Kidney glomerular epithelial cell (primary cell): ENCODE measurements around the gene PLEKHN1.
"Not testable (repeated sequence)": the region's sequence is repeated elsewhere in the genome, so short reads cannot be mapped to it uniquely, and the experiment has no call there.

Experiments
- DNase-seq: peaks from one replicate; lab custom pipeline; 2025; lab: John Stamatoyannopoulos, UW

Gene PLEKHN1

DNA sequence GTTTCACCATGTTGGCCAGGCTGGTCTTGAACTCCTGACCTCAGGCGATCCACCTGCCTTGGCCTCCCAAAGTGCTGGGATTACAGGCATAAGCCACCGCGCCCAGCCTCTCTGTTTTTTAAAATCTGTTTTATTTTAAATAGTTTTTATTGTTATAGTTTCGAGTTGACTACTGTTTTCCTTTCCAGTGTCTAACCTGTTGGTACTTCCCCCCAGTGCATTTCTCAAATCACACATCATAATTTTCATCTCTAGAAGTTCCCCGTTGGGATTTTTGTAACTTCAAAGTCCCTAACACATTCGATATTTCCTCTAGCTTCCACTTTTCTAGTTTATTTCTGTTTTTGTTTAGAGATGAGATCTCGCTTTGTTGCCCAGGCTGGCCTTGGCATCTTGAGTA is 26.1 kb downstream of the PLEKHN1 start:
- DNase-seq: no peak

DNA sequence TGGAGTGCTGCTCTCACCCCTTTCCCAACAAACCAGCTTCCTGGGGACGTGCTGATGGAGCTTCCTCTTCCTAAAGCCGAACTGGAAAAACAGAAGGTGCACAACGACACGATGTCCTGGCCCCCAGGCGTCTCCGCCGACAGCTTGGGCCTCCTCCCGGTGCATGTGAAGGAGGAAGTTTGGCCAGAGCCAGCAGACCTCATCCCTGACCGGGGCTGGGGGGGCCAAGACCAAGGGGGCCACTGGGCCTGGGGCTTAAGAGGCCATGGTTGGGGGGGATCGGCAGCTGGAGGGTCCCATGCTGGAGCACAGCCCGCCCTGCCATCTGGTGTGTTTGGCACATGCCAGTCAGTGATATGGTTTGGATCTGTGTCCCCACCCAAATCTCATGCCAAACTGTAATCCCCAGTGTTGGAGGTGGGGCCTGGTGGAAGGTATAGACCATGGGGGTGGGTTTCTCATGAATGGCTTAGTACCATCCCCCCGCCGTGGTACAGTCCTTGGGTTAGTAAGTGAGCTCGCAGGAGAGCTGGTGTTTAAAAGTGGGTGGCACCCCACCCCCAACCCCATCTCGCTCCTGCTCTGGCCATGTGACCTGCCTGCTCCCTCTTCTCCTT is 27.2 kb downstream of the PLEKHN1 start:
- DNase-seq: no peak

DNA sequence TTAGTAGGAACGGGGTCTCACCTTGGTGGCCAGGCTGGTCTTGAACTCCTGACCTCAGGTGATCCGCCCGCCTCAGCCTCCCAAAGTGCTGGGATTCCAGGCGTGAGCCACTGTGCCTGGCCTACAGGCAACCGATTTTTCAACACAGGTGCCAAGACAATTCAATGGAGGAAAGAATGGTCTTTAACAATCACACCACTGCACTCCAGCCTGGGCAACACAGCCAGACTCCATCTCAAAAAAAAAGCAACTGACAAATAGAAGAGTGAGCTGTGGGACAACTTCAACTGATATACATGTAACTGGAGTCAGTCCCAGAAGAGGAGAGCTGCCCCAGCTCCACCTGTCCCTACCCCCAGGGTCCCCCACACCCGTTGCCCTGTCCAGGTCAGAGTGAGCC is 28.3 kb downstream of the PLEKHN1 start:
- DNase-seq: not testable (repeated sequence)

DNA sequence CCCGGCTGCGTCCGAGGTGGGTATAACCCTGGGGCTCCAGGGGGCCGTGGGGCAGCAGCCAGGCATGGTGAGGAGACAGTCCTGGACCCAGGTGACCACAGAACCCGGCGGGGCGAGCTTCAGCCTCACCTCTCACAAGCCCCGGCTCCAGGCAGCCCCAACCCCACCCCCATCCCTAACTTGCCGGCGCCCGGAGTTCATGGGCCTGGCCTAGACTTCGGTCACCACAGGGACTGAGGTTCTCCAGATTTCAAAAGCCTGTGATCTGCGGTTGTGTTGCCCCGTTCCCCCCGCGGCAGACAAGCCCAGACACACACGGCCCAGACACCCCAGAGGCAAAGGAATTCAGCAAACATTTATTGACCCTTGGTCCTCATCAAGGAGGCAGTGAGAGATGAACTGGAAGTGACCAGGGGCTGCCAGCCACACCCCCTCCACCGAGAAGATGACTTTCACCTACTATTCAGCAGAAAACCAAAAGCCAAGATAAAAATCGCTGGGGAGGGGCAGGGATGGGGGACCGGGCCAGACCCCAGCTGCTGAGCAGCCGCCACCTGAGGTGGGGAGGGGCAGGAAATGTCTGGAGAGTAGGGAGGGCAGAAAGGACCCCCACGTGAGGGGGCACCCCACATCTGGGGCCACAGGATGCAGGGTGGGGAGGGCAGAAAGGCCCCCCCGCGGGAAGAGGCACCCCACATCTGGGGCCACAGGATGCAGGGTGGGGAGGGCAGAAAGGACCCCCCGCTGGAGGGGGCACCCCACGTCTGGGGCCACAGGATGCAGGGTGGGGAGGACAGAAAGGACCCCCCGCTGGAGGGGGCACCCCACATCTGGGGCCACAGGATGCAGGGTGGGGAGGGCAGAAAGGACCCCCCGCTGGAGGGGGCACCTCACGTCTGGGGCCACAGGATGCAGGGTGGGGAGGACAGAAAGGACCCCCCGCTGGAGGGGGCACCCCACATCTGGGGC is 29.7 kb downstream of the PLEKHN1 start:
- DNase-seq: no peak

DNA sequence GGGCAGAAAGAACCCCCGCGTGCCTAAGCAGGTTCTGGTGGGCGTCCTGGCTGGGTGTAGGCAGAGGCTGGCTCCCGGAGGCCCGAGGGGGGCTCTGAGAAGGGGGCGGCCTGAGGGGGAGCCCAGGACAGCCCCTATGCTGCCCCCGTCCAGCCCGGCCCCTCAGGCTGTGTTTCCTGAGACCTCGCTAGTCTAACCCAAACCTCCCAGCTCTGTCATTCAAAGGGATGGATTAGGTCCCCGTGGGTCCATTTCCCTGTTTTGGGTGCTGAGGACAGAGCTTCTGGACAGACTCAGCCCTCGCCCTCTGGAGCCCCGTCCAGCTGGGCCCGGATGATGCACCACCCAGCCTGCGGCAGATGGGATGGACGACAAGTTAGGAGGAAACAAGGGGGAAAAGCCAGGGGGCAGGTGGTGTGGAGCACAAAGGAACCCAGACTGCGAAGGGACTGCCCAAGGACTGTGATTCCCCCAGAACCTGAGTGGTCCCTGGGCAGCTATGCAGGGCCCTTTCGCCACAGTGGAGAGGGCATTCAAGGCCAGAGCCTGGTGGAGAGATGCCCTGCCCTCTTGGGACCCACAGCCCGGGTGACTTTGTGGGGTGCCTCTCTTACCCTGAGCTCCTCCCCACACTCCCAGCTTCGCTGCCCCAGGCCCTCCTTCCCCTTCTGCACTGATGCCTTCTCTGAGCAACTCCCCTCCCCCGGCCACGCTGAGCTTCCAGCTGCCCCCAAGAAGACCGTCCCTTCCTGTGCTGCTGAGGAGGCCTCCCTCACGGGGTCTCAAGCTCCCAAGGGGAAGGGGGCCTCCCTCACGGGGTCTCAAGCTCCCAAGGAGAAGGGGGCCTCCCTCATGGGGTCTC is 30.8 kb downstream of the PLEKHN1 start:
- no peak for DNase-seq

DNA sequence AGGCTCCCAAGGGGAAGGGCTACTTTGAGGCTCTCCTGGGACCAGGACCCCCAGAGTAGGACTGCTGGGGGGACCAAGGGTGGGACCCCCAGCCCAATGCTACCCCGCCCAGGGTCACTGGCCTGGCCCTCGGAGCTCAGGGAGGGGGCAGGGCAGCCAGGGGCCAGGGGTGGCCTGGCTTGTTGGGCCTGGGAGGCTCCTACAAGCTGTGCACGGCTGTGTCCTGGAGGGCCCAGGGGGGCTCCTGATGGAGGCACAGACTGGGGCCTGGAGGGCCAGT is 31.4 kb downstream of the PLEKHN1 start:
- DNase-seq: no peak

DNA sequence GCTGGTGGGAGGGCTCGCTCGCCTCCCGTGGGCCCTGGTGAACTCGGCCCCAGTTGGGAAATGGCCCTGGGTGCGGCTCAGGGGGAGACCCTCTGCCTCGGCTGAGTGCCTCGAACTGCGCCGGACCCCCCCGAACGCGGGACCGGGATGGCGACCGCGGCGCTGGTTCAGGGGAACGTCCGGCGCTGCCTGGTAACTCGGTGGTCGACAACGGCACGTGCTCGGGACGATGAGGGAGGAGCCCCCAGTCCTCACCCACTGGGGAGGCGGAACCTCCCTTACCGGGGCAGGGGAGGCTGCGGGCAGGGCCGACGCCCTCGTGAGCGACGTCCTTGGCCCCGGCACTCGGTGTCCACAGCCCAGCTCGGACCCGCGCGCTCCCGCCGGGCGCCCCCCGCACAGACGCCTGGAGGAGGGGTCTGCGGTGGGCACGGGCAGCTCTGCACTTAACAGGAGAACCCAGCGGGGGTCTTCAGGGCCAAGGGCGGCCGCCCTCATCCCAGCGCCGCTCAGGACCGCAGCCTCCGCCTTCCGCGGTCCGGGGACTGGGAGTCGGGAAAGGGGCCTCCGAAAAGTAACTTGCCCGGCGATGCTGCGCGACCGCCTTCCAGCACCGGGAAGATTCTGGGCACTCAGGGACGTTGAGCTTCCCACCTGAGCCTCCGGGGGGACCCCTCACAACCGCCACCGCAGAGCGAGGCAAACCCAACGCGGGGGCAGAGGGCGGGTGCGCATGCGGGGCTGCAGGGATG is 31.9 kb downstream of the PLEKHN1 start:
- DNase-seq: no peak

DNA sequence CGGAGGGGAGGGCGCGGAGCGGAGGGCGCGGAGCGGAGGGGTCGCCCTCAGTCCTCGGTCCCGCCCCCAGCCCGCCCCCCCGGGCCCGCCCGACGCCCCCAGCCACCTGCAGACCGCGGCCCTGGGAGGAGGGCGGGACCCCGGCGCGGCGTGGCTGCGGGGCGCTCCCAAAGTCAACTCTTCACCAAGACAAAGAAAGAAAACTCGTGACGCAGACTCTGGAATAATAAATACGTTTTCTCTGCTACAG is 32.4 kb downstream of the PLEKHN1 start:
- DNase-seq: no peak

DNA sequence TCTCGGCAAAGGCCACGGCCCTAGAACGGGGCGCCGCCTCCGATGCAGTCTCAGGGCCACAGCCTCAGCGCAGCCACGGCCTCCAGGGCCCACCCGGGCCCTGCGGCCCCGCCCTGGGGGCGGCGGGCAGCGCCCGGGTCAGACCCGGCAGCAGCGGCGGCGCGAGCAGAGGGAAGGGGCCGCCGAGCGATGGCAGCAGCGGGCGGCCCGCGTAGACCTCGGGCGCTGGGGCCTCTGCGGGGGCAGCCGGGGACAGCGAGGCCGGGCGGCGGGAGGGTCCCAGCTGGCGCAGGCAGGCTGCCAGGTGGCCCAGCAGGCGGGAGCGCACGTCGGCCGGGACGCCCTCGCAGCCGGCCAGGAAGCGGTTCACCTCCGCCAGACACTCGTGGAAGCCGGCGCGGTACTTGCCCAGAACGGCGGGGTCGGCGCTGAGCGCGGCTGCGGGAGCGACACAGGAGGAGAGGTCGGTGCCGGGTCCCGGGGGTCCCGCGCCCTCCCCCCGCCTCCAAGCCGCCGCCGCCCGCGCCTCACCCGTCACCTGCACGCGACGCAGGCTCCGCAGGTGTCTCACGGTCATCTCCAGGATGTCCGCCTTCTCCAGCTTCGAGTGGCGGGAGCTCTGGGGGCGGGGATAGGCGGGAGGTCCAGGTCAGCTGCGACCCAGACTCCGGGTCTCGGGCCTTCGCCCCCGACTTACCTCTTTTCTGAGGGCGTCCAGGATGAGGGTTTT is 32.9 kb downstream of the PLEKHN1 start:
- DNase-seq: no peak

DNA sequence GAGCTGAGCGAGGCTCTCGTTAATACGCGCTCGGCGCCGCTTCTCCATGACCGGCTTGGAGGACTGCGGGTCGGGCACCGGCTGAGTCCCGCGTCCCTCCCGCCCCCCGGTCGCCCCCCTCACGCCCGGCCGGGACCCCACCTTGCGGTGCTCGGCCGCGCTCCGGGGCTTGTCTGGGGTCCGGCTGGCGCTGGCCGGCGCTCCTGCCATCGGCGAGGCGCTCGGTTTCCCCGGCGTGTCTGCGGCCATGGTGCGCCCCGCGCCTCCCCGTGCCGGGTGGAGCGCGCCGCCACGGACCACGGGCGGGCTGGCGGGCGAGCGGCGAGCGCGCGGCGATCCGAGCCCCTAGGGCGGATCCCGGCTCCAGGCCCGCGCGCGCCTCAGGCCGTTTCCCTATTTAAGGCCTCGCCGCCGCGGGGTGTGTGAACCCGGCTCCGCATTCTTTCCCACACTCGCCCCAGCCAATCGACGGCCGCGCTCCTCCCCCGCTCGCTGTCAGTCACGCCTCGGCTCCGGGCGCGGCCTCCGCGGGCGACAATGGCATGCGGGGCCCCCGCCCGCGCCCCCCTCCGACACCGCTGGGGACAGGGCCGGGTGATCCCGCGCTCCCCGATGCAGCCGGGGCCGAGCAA is 33.6 kb downstream of the PLEKHN1 start, which contains the start of gene HES4:
TSS of gene HES4 (minus strand) at position 373 of the 632 bp plus-strand sequence. CDS start at position 249, 124 bp downstream.
- peak; percentile 65 for DNase-seq

DNA sequence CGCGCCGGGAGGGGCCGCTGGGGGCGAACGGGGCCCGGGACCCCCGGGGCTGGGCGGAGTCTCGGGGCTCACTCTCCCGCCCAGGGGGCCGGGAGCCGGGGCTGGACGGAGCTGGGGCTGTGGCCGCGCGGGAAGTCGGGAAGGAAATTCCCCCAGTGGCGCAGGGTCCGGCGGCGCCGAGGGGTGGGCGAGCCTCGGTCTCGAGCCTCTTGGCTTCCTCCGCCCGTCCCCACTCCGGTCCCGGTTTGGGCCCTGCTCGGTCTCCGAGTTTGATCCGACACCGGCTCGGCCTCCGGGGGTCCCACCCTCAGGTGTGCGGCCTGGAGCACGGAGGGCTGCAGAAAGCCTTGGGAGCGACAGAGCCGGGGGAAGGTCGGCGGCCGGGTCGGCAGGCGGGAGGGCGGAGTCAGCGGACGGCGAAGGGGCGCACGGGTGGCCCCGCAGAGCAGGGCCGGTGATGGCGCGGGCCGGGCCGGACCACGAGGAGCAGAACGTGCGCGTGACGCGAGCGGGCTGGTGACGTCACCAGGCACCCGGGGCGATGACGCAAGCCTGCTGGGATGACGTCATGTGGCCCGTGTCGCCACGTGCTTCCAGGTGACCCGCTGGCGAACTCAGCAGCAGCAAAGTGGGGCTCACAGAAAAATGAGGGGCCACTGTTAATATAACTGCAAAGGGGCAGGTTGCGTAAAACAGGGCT is 34.2 kb downstream of the PLEKHN1 start:
- peak; percentile 64 for DNase-seq

DNA sequence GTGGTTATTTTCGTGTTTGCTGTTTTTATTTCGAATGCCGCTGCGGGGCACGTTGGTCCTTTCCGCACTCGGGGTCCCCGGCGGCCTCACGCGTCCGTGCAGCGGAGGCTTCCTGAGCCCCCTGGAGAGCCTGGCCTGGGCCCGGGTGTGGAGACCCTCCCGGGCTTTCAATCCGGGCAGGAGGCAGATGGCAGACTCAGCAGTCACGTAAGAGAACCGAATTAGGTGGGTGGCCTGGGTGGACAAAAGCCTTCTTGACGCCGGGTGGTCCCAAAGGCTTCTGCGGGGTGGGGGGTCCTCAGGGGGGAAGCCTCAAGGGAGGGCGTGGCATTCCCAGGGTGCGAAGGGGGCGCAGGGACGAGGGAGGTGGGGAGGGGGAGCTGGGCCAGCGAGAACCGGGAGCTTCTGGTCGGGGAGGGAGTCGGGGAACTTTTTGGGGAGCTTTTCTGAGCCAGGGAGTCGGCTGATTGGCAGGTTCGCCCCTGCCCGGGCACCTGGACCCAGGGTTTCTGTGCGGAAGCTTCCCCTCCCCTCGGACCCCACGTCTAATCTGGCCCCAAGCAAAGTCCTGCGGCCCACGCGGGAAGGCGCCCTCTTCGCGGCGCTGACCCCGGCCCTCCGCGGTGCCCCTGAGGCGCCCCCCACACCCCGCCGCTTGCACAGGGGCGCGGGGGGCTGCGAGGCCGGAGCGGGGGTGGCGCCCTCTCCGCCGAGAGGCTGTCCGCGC is 34.9 kb downstream of the PLEKHN1 start:
- no peak for DNase-seq

DNA sequence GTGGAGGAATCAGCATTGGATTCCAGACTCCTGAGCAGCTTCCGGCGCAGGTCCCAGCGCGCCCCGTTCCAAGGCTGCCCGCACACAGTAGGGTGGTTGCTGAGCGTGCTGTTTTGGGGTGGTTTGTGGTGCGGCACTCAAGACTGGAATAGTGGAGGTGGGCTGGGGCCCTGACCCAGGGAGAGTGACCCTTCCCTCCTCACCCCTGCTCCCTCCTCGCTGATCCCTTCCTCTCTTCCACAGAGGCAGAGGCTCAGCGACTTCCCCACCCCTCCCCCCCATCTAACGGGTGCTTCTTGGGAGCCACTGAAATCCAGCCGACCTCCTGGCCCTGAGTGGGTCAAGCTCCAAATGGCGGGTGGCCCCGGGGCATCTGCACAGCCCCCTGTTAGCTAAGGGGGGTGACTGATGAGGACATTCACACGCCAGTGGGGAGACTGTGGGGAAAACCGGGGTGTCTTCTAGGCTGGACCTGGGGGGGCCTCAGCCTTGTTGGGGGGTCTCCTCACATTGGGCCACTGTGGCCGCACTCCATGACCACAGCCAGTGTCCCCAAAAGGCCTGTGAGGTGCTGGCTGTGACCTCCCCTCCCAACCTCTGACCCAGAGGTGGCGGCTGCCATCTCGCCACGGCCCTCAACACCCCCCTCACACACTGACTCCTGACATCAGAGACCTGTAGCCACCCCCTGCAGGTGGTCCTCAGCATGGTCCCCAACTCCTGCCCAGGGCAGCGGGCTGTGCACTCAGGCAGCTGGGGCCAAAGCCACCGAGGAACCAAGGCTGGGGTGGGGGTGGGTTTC is 37.5 kb downstream of the PLEKHN1 start:
- DNase-seq: no peak

DNA sequence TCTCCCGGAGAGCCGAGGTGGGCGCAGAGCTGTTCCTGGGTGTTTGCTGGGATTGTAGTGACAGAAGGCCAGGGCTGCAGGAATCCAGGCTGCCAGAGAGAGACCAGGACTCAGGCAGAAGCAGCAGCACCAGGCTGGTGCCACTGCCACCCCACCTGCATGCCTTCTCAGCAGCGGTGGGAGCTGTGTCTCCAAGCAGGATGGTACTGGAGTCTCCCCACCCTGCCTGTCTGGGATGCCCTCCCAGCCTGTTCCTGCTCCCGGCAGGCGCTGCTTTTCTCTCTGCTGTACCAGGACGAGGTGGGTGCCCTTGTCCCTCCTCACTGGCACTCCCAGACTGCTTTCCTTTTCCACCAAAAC is 38.1 kb downstream of the PLEKHN1 start:
- DNase-seq: no peak

DNA sequence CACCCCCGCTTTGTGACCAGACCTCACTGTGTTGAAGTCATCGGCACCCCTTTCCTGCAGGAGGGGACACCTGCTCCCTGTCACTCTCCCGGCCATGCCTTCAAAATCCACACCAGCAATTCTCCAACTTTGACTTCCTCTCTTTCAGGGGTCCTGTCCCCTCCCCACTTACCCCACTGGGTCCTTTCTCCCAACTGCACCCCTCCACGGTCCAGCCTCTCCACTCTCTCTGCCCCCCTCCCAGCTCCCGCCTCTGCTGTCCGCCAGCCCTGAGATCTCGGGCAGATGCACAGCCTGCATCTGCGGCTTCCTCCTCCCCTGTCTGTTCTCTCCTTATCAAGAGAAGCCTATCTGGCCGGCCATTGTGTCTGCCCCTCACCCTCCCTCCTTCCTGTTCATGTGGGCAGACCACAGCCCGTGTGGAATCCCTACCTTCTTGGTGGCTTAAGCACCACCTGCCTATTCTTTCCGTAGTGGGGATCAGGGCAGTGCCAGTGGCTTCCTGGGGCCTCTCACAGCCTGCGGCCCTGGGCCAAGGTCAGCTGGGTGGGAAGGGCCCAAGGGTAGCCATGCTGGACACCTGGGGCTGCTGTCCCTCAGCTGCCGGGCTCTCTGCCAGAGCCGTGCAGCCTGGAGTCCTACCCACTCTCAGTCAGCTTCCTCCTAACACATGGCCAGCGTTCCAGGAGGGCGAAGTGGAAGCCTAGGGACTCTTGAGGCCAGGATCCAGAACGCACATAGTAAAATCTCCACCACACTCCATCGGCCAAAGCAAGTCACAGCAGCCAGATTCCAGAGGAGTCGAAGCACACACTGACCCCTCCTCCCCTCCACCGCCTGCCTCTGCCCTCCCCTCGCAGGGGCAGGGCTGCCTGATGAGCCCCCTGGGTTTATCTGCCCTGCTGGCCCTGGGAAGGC is 38.8 kb downstream of the PLEKHN1 start:
- DNase-seq: peak; percentile 38

DNA sequence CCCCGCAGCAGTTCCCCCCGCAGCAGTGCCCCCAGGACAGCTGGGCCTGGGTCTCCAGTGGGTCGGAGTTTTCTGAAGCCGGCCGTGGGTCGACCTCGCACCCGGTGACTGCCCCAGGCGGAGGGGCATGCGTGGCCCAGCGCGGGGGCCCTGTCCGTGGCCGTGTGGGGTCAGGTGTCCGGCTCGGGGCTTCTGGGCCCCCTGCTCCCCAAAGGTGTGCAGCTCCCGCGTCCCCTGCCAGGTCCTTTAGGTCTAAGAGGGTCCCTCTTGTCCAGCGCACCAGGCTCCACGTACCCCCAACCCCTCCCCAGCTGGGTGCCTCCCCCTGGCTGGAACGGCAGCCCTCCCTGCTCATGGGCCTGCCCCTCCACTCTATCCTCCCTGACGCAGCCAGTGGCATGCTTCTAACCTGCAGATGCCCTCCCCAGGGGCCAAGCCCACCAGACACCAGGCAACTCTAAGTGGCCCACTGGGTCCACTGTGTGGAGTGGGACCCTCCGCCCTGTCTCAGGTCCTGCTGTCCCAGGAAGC is 39.6 kb downstream of the PLEKHN1 start:
- DNase-seq: no peak
